ENCODE measurements around the gene NBAS. TPM values are rescaled to one million over a fixed set of nuclear protein-coding genes. Genes with fewer than 3 reads are reported as not detected.

The NBAS gene
- total RNA-seq, 1 experiment from 2014 or later, result 36.6 TPM

GRCh38 chr2:15170070-15170775, 390.9 kb downstream of the NBAS start:
- peak; percentile 75 for DNase-seq (ENCODE audit: low read depth)

GRCh38 chr2:15169326-15170069, 391.6 kb downstream of the NBAS start:
- peak; percentile 94 for DNase-seq (ENCODE audit: low read depth)

- no peak for DNase-seq (ENCODE audit: low read depth)
These were observed 393.0 kb downstream of the NBAS start for GRCh38 chr2:15168116-15168515.

- no peak for DNase-seq (ENCODE audit: low read depth)
These were observed 394.3 kb downstream of the NBAS start for GRCh38 chr2:15166878-15167277.

- DNase-seq (ENCODE audit: low read depth), result no peak
These were observed 397.8 kb downstream of the NBAS start for GRCh38 chr2:15163326-15163725.

GRCh38 chr2:15162620-15163019, 398.5 kb downstream of the NBAS start:
- no peak for DNase-seq (ENCODE audit: low read depth)

GRCh38 chr2:15160201-15160991, 400.7 kb downstream of the NBAS start:
- no peak for DNase-seq (ENCODE audit: low read depth)

- peak; percentile 49 for DNase-seq (ENCODE audit: low read depth)
These were observed 401.4 kb downstream of the NBAS start for GRCh38 chr2:15159751-15160177.

GRCh38 chr2:15159206-15159605, 401.9 kb downstream of the NBAS start:
- no peak for DNase-seq (ENCODE audit: low read depth)

GRCh38 chr2:15158532-15158931, 402.6 kb downstream of the NBAS start:
- DNase-seq (ENCODE audit: low read depth), result no peak

- DNase-seq (ENCODE audit: low read depth), result no peak
These were observed 403.0 kb downstream of the NBAS start for GRCh38 chr2:15158100-15158499.

GRCh38 chr2:15155959-15156574, 405.1 kb downstream of the NBAS start:
- no peak for DNase-seq (ENCODE audit: low read depth)

GRCh38 chr2:15154297-15154696, 406.8 kb downstream of the NBAS start:
- no peak for DNase-seq (ENCODE audit: low read depth)

GRCh38 chr2:15152382-15152781, 408.8 kb downstream of the NBAS start:
- DNase-seq (ENCODE audit: low read depth), result no peak

- no peak for DNase-seq (ENCODE audit: low read depth)
These were observed 412.1 kb downstream of the NBAS start for GRCh38 chr2:15149063-15149462.

GRCh38 chr2:15147591-15147990, 413.5 kb downstream of the NBAS start:
- DNase-seq (ENCODE audit: low read depth), result no peak

GRCh38 chr2:15146960-15147359, 414.2 kb downstream of the NBAS start:
- no peak for DNase-seq (ENCODE audit: low read depth)

- no peak for DNase-seq (ENCODE audit: low read depth)
These were observed 415.2 kb downstream of the NBAS start for GRCh38 chr2:15145919-15146318.

- peak; percentile 56 for DNase-seq (ENCODE audit: low read depth)
These were observed 415.9 kb downstream of the NBAS start for GRCh38 chr2:15145046-15145817.

GRCh38 chr2:15142069-15142689, 419.0 kb downstream of the NBAS start:
- DNase-seq (ENCODE audit: low read depth), result peak; percentile 60

GRCh38 chr2:15141211-15141610, 419.9 kb downstream of the NBAS start:
- DNase-seq (ENCODE audit: low read depth), result no peak

Measured in M059J (cell line).